Measurements from ENCODE around the gene PARVG. TPM values are rescaled to one million over a fixed set of nuclear protein-coding genes. Genes with fewer than 3 reads are reported as not detected.
A peak's percentile ranks its signal among the peaks of the same experiment; 100 is the strongest.

The PARVG gene
- total RNA-seq, 4 donors from 2014 or later: 5.0 to 25.3 (median 8.4) TPM

- TF ChIP-seq CTCF (IDR thresholded peaks at IDR 0.05) (no peak), POLR2A (IDR thresholded peaks at IDR 0.05) (no peak)
- Histone ChIP-seq H3K27me3 (no peaks in the 10 kb centered on the region), H3K4me1 (no peaks in the 10 kb centered on the region), H3K36me3 (no peaks in the 10 kb centered on the region), H3K9me3 (peaks cover 0 to under 1% of the 10 kb centered on the region in 2 donors), H3K4me3 (no peak overlapping the region), H3K27ac (no peak overlapping the region)
- no peak for DNase-seq
- intact Hi-C loops (cut with DNase I; ENCODE audit: low total_unique reads): no loop called here
Observed at GRCh38 chr22:44244265-44244822, 63.6 kb downstream of the PARVG start.

DNA sequence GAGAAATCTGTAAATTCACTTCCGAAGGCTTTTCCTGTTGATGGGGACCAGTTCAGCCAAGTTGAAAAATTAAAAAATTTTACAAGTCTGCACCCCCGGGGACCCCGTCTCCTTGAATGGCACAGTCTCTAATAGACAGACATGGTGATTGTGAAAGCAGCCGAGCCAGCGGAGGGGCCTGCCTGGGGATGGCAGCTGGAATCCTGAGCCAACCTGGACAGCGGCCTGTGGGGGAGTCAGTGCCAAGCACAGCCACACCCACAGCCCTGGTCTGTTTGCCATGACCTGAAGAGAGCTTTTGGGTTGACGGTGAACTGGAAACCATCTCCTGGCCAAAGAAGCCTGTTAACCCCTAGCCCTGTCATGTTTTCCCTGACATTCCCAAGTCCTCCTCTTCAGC is 64.7 kb downstream of the PARVG start:
- TF ChIP-seq POLR2A (IDR thresholded peaks at IDR 0.05) (no peak), CTCF (IDR thresholded peaks at IDR 0.05) (no peak)
- no peak for DNase-seq
- Histone ChIP-seq H3K9me3 (peaks cover 0 to 4% of the 10 kb centered on the region in 2 donors), H3K27me3 (no peaks in the 10 kb centered on the region), H3K4me3 (no peak overlapping the region), H3K36me3 (no peaks in the 10 kb centered on the region), H3K4me1 (no peaks in the 10 kb centered on the region), H3K27ac (no peak overlapping the region)
- intact Hi-C loops (cut with DNase I; ENCODE audit: low total_unique reads): no loop called here

DNA sequence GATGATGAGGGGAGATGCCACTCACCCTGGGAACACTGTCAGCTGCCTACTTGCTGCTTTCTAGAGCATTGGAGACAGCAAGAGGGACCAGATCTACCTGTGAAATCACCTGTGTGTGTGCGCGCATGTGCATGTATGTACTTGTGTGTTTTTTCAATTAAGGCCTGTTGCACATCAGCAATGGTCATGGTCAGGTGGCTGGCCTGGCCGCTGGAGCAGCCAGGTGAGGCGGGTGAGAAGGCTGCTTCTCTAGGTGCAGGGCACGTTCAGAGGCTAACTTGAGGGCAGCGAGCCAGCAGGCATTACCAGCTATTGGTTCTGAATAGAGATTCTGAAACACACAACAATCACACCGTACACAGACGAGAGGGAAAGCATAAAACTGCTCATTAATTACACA is 65.1 kb downstream of the PARVG start:
- H3K9me3 ChIP-seq: peaks cover 0 to 8% of the 10 kb centered on the region in 2 donors
- no peak for TF ChIP-seq POLR2A (IDR thresholded peaks at IDR 0.05)
- no peak for TF ChIP-seq CTCF (IDR thresholded peaks at IDR 0.05)
- DNase-seq: no peak
- H3K4me1 ChIP-seq: no peaks in the 10 kb centered on the region
- no peak overlapping the region for H3K4me3 ChIP-seq
- H3K27ac ChIP-seq: no peak overlapping the region
- no peaks in the 10 kb centered on the region for H3K27me3 ChIP-seq
- H3K36me3 ChIP-seq: no peaks in the 10 kb centered on the region
- intact Hi-C loops (cut with DNase I; ENCODE audit: low total_unique reads): no loop called here

DNA sequence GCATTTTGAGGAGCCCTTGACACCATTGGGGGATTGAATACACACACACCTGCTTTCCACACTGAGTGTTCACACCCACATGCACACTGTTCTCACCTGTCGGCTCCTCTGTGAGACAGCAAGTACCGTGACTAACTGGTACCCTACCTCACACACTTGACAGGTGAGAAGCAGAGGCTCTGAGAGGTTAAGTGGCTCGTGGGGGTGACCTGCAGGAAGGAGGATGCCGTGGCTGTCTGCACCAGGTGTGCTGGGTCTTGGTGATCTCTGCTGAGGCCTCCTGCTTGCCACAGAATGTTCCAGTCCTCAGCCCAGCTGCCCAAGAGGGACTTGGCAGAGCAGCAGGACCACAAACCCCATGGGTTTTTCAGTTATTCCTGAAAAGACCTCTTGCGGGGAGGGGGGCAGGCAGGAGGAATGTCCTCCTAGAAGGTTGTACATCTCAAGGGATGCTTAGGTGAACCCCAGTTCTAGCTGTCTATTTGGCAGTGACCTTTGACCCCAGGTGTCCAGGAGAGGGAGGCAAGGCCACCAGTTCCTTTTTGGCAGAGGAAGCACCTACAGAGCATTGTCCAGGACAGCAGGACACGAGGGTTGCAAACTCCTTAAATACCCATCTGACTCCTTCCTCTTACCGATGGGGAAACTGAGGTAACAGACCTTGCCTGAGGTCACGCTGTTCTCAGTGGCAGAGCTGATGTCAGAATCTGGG is 66.0 kb downstream of the PARVG start:
- peaks cover 0 to 16% of the 10 kb centered on the region in 2 donors for H3K9me3 ChIP-seq
- no peak for TF ChIP-seq POLR2A (IDR thresholded peaks at IDR 0.05)
- no peak overlapping the region for H3K4me3 ChIP-seq
- no peaks in the 10 kb centered on the region for H3K27me3 ChIP-seq
- no peaks in the 10 kb centered on the region for H3K4me1 ChIP-seq
- no peaks in the 10 kb centered on the region for H3K36me3 ChIP-seq
- intact Hi-C loops (cut with DNase I; ENCODE audit: low total_unique reads): no loop called here
- DNase-seq: peak in 1 of 2 donors; percentile 5
- H3K27ac ChIP-seq: no peak overlapping the region

GRCh38 chr22:44247346-44247745 is 66.6 kb downstream of the PARVG start:
- Histone ChIP-seq H3K4me1 (no peaks in the 10 kb centered on the region), H3K4me3 (no peak overlapping the region), H3K9me3 (peaks cover 0 to 17% of the 10 kb centered on the region in 2 donors), H3K27ac (no peak overlapping the region), H3K36me3 (no peaks in the 10 kb centered on the region), H3K27me3 (no peaks in the 10 kb centered on the region)
- intact Hi-C loops (cut with DNase I; ENCODE audit: low total_unique reads): no loop called here
- DNase-seq: no peak
- TF ChIP-seq CTCF (IDR thresholded peaks at IDR 0.05) (no peak), POLR2A (IDR thresholded peaks at IDR 0.05) (no peak)

Data from uterus (tissue), 4 donors.